Testis (tissue), 3 donors: ENCODE results near the gene CCDC73. TPM values are rescaled to one million over a fixed set of nuclear protein-coding genes. Genes with fewer than 3 reads are reported as not detected.
"Not testable (repeated sequence)": the region's sequence is repeated elsewhere in the genome, so short reads cannot be mapped to it uniquely, and the experiment has no call there.

Source experiments
- DNase-seq: peaks from one replicate; pipeline ENCODE4 v3.0.0-alpha.2; 2019
- H3K27ac ChIP-seq, 2 donors: fragments of 200-600 bp; sonication (generic); one replicate each; pipeline ENCODE4 v1.5.1; 2019
- H3K27me3 ChIP-seq: fragments of 200-600 bp; sonication (generic); one replicate; pipeline ENCODE4 v1.5.1; 2019
- H3K36me3 ChIP-seq: fragments of 200-600 bp; sonication (generic); one replicate; pipeline ENCODE4 v1.5.1; 2017; ENCODE audit warnings: low read depth; ENCODE audit errors: missing control alignments
- H3K4me1 ChIP-seq: fragments of 200-600 bp; sonication (generic); one replicate; pipeline ENCODE4 v1.5.1; 2019
- H3K4me3 ChIP-seq, 2 donors: fragments of 200-600 bp; sonication (generic); one replicate each; pipeline ENCODE4 v1.5.1; 2017 to 2019
- H3K9me3 ChIP-seq: fragments of 200-600 bp; sonication (generic); one replicate; pipeline ENCODE4 v1.5.1; 2017
- POLR2A ChIP-seq: fragments of 450-650 bp; IDR thresholded peaks from one replicate; pipeline ENCODE4 v1.6.1; 2017; ENCODE audit warnings: antibody characterized with exemption, mild to moderate bottlenecking, moderate library complexity
- WGBS, 2 donors: methylation state at CpG; one replicate each; pipeline ENCODE4 v1.1.5; 2018; 5-methylcytosine and 5-hydroxymethylcytosine counted together
- intact Hi-C: fragments of 100-400 bp; cut with DNase I; formaldehyde crosslinking; loops from one replicate; pipeline ENCODE4 v1.15.1; 2023; ENCODE audit warnings: low total_unique reads
- polyA plus RNA-seq: library from polyadenylated mRNA; stranded (reverse); fragments of 350-450 nt; fragmentation: Illumina TruSeq; extraction: RNeasy Lipid Tissue Mini Kit (QIAGEN cat#74804); gene quantifications from one replicate; pipeline ENCODE4 v1.2.3, GENCODE V29; 2014; ENCODE audit warnings: low read depth, low replicate concordance; ENCODE audit not compliant: insufficient read depth
- total RNA-seq, 2 donors: library from RNA; depleted of rRNA; stranded (reverse); fragments of >200 nt; gene quantifications; one replicate each; pipeline ENCODE4 v1.2.3, GENCODE V29; 2016
- TF ChIP-seq, protein P1 (sequence below), 3 experiments: fragments of 450-650 bp in 2 of 3; fragments of 200-600 bp in 1 of 3; sonication (generic) in 1 of 3; IDR thresholded peaks; one replicate each; pipeline ENCODE4 v1.5.1; 2016 to 2019; ENCODE audit warnings: antibody characterized with exemption in 3 of 3, mild to moderate bottlenecking in 2 of 3, moderate library complexity in 1 of 3

CCDC73 gene
- total and polyA plus RNA-seq, 3 donors from 2014 or later: 1.0 to 14.3 (median 6.6) TPM

DNA sequence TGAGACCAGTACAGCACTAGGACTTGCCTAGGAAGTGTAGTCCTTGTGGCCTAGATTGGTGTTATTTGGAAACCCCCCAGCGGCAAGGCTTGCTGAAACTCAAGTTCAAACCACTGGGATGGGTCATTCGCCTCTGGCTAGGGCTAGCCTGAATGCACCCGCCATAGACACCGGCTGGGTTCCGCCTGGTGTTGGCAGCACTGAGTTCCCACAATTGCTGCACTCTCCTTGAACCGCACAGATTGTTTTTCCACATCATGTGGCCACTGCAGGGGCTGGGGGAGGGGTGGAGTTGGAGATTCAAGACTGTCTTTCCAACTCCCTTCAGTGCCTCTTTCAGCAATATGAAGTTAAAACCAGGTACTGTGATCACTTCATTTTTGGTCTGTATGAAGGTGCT is 43.1 kb downstream of the CCDC73 start:
- WGBS, 2 donors: 92% methylated on average over 6 of the region's 6 CpGs; no CpG with 5 or more reads in 1 of the 2 donors
- Histone ChIP-seq H3K27me3 (no peaks in the 10 kb centered on the region), H3K9me3 (no peaks in the 10 kb centered on the region), H3K4me3 (no peak overlapping the region), H3K36me3 (no peaks in the 10 kb centered on the region), H3K27ac (no peak overlapping the region), H3K4me1 (no peaks in the 10 kb centered on the region)
- DNase-seq: no peak
- intact Hi-C loops: no loop called here
- TF ChIP-seq POLR2A: no peak
- TF ChIP-seq, protein P1, sequence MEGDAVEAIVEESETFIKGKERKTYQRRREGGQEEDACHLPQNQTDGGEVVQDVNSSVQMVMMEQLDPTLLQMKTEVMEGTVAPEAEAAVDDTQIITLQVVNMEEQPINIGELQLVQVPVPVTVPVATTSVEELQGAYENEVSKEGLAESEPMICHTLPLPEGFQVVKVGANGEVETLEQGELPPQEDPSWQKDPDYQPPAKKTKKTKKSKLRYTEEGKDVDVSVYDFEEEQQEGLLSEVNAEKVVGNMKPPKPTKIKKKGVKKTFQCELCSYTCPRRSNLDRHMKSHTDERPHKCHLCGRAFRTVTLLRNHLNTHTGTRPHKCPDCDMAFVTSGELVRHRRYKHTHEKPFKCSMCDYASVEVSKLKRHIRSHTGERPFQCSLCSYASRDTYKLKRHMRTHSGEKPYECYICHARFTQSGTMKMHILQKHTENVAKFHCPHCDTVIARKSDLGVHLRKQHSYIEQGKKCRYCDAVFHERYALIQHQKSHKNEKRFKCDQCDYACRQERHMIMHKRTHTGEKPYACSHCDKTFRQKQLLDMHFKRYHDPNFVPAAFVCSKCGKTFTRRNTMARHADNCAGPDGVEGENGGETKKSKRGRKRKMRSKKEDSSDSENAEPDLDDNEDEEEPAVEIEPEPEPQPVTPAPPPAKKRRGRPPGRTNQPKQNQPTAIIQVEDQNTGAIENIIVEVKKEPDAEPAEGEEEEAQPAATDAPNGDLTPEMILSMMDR (IDR thresholded peaks at IDR 0.05): no peak

- no peak overlapping the region for H3K27ac ChIP-seq
- H3K4me3 ChIP-seq: no peak overlapping the region
- no peaks in the 10 kb centered on the region for H3K9me3 ChIP-seq
- H3K27me3 ChIP-seq: no peaks in the 10 kb centered on the region
- intact Hi-C loops: no loop called here
- no peaks in the 10 kb centered on the region for H3K4me1 ChIP-seq
- TF ChIP-seq, protein P1 (IDR thresholded peaks at IDR 0.05): no peak
- TF ChIP-seq POLR2A: no peak
- no peak for DNase-seq
- H3K36me3 ChIP-seq: no peaks in the 10 kb centered on the region
- WGBS, 2 donors: 82 to 100% methylated on average over 1 of the region's 1 CpG
Observed at GRCh38 chr11:32729976-32730375, 64.5 kb downstream of the CCDC73 start.

- DNase-seq: no peak
- Histone ChIP-seq H3K27me3 (no peaks in the 10 kb centered on the region), H3K27ac (no peak overlapping the region), H3K4me3 (no peak overlapping the region), H3K36me3 (no peaks in the 10 kb centered on the region), H3K9me3 (no peaks in the 10 kb centered on the region), H3K4me1 (no peaks in the 10 kb centered on the region)
- intact Hi-C loops: no loop called here
- 37 to 55% methylated on average over 3 of the region's 3 CpGs for WGBS, 2 donors
- no peak for TF ChIP-seq POLR2A
- TF ChIP-seq, protein P1 (IDR thresholded peaks at IDR 0.05): no peak
Observed at GRCh38 chr11:32723332-32723731, 71.1 kb downstream of the CCDC73 start.

DNA sequence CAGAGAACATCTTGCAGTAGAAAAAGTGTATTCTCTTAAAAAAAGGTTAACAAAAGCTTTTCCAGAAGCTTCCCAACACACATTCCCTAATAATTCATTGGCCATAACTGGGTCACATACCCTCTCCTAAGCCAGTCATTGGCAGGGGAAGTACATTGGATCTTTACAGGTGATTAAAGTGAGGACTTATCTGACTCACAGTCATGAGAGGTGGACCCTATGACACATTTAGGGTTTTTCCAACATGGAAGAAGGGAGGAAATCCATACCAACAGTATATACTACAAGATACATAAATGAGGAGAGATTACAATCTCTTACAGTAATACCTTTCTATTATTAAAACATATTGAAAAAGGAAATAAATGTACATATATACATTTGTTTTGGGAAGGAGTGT is 72.2 kb downstream of the CCDC73 start:
- no peak overlapping the region for H3K27ac ChIP-seq
- H3K9me3 ChIP-seq: no peaks in the 10 kb centered on the region
- no peaks in the 10 kb centered on the region for H3K27me3 ChIP-seq
- H3K36me3 ChIP-seq: no peaks in the 10 kb centered on the region
- no peak for DNase-seq
- TF ChIP-seq, protein P1 (IDR thresholded peaks at IDR 0.05): no peak
- no peak for TF ChIP-seq POLR2A
- H3K4me1 ChIP-seq: no peaks in the 10 kb centered on the region
- H3K4me3 ChIP-seq: no peak overlapping the region
- intact Hi-C loops: no loop called here

DNA sequence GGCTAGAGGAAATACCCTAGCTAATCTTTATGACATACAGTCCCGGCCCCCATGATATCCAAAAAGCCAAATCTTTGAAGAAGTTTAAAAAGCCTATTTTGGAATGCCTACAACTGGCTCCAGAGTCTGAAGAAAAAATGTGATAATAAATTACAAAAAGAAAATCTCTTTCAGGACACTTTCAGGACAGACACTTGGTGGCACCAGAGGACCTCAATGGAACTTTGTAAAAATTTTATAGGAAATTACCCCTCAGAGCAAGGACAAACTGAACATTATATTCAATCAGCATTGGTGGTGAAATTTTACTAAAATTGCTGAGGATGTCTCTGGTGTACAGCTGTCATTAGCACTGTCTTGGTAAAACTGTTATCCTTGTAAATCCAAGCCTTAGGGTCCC is 81.0 kb downstream of the CCDC73 start:
- Histone ChIP-seq H3K27ac (no peak overlapping the region), H3K9me3 (no peaks in the 10 kb centered on the region), H3K36me3 (no peaks in the 10 kb centered on the region), H3K4me3 (no peak overlapping the region), H3K27me3 (no peaks in the 10 kb centered on the region), H3K4me1 (no peaks in the 10 kb centered on the region)
- TF ChIP-seq, protein P1 (IDR thresholded peaks at IDR 0.05): no peak
- TF ChIP-seq POLR2A: no peak
- intact Hi-C loops: no loop called here
- 17 to 22% methylated on average over 1 of the region's 1 CpG for WGBS, 2 donors
- DNase-seq: no peak

DNA sequence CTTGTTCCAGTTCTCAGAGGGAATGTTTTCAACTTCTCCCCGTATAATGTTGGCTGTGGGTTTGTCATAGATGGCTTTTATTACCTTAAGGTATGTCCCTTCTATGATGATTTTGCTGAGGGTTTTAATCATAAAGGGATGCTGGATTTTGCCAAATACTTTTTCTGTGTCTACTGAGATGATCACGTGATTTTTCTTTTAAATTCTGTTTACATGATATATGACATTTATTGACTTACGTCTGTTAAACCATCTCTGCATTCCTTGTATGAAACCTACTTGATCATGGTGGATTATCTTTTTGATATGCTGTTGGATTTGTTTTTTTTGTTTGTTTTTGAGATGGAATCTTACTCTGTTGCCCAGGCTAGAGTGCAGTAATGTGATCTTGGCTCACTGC is 85.5 kb downstream of the CCDC73 start:
- H3K4me1 ChIP-seq, H3K27ac ChIP-seq, intact Hi-C loops, H3K27me3 ChIP-seq, H3K4me3 ChIP-seq, H3K36me3 ChIP-seq, H3K9me3 ChIP-seq, DNase-seq: not testable (repeated sequence)
- WGBS, 2 donors: 89 to 93% methylated on average over 3 of the region's 3 CpGs
